T-cell (primary cell): ENCODE data around the gene DBN1. TPM values are rescaled to one million over a fixed set of nuclear protein-coding genes. Genes with fewer than 3 reads are reported as not detected.

ENCODE experiments used
- ATAC-seq, 4 experiments: fragments of 200-7000 bp in 3 of 4; fragments of 150-1000 bp in 1 of 4; cut with Tn5 transposase; replicated peaks in 1 of 4; 1 replicate in 3 of 4; 2 replicates in 1 of 4; pipeline ENCODE4 v1.10.0; 2021; ENCODE audit warnings: moderate library complexity in 3 of 4, mild to moderate bottlenecking in 2 of 4, moderate number of reproducible peaks in 1 of 4
- CTCF ChIA-PET, 2 donors: fragments of 300-600 bp; sonication (Branson Sonifier 250); formaldehyde crosslinking; loops; one replicate each; lab custom pipeline; 2022; ENCODE audit warnings: antibody characterized with exemption in 2 of 2; lab: Charles Lee
- POLR2A ChIA-PET, 2 donors: fragments of 300-600 bp; sonication (Branson Sonifier 250); formaldehyde crosslinking; loops; one replicate each; lab custom pipeline; 2022; ENCODE audit warnings: antibody characterized with exemption in 2 of 2; lab: Charles Lee
- DNase-seq, 35 experiments: peaks; one replicate each; pipeline versions ENCODE4 v3.0.0 to v3.0.0-alpha.2; 2013 to 2023
- H3K27ac ChIP-seq: one replicate; pipeline ENCODE4 v1.5.1; 2013; ENCODE audit warnings: low read length
- H3K27me3 ChIP-seq, 2 experiments: replicated peaks in 1 of 2; 1 replicate in 1 of 2; 2 replicates in 1 of 2; pipeline versions ENCODE4 v1.6.1 to v1.7.0; 2013; ENCODE audit warnings: low read length in 1 of 2, mixed read lengths in 1 of 2; ENCODE audit not compliant: control insufficient read depth in 2 of 2, insufficient read depth in 2 of 2; ENCODE audit errors: extremely low read depth in 1 of 2
- H3K36me3 ChIP-seq, 2 donors: 1 replicate in 1 of 2; 2 replicates in 1 of 2; pipeline versions ENCODE4 v1.6.1 to v1.7.0; 2013; ENCODE audit warnings: low read length in 1 of 2; ENCODE audit not compliant: control insufficient read depth in 2 of 2, insufficient read depth in 1 of 2; ENCODE audit errors: extremely low read depth in 1 of 2
- H3K4me1 ChIP-seq, 2 experiments: 1 replicate in 1 of 2; 2 replicates in 1 of 2; pipeline versions ENCODE4 v1.6.1 to v1.7.0; 2013; ENCODE audit warnings: low read length in 2 of 2, mixed read lengths in 1 of 2; ENCODE audit not compliant: insufficient read depth in 2 of 2, control insufficient read depth in 1 of 2; ENCODE audit errors: extremely low read depth in 1 of 2
- H3K4me3 ChIP-seq, 2 donors: 1 replicate in 1 of 2; 2 replicates in 1 of 2; pipeline versions ENCODE4 v1.5.1 to v1.7.0; 2013; ENCODE audit warnings: mild to moderate bottlenecking in 2 of 2, low read length in 1 of 2, moderate library complexity in 1 of 2; ENCODE audit not compliant: control insufficient read depth in 1 of 2; ENCODE audit errors: extremely low read depth in 1 of 2
- H3K9me3 ChIP-seq: 2 replicates; pipeline ENCODE4 v1.7.0; 2013
- H3K27ac Mint-ChIP-seq, 2 donors: one replicate each; pipeline ENCODE4 v1.8.0; 2020 to 2021; ENCODE audit warnings: mild to moderate bottlenecking in 2 of 2, mixed read lengths in 2 of 2
- H3K27me3 Mint-ChIP-seq, 2 donors: one replicate each; pipeline ENCODE4 v1.8.0; 2021 to 2022; ENCODE audit warnings: mixed read lengths in 2 of 2
- H3K36me3 Mint-ChIP-seq: one replicate; pipeline ENCODE4 v1.8.0; 2021; ENCODE audit warnings: mixed read lengths
- H3K4me1 Mint-ChIP-seq, 3 donors: one replicate each; pipeline ENCODE4 v1.8.0; 2020 to 2022; ENCODE audit warnings: mixed read lengths in 3 of 3, mild to moderate bottlenecking in 1 of 3
- H3K4me3 Mint-ChIP-seq, 3 donors: one replicate each; pipeline ENCODE4 v1.8.0; 2020 to 2022; ENCODE audit warnings: mild to moderate bottlenecking in 3 of 3, mixed read lengths in 3 of 3, moderate library complexity in 3 of 3
- H3K9me3 Mint-ChIP-seq, 3 donors: one replicate each; pipeline ENCODE4 v1.8.0; 2020 to 2022; ENCODE audit warnings: mixed read lengths in 3 of 3
- WGBS: methylation state at CpG from one replicate; pipeline ENCODE4 v1.1.5; 2013; ENCODE audit warnings: missing lambda C conversion rate; ENCODE audit not compliant: insufficient coverage; 5-methylcytosine and 5-hydroxymethylcytosine counted together
- total RNA-seq, 35 experiments: library from RNA in 6 of 35; stranded (reverse) in 6 of 35; fragments of 120-200 nt in 1 of 35; gene quantifications; one replicate each; pipeline versions ENCODE4 v1.2.1 to v1.2.4 and lab custom pipeline; 2013 to 2026

The DBN1 gene
- 10 to 100 TPM; 11.6 to 41.3 (median 21.1) TPM for total RNA-seq
- 6.5 TPM for total RNA-seq (2013)
- 4.6 to 65.8 (median 15.9) reads per million in 29 experiments for total RNA-seq (lab: John Stamatoyannopoulos, UW)

DNA sequence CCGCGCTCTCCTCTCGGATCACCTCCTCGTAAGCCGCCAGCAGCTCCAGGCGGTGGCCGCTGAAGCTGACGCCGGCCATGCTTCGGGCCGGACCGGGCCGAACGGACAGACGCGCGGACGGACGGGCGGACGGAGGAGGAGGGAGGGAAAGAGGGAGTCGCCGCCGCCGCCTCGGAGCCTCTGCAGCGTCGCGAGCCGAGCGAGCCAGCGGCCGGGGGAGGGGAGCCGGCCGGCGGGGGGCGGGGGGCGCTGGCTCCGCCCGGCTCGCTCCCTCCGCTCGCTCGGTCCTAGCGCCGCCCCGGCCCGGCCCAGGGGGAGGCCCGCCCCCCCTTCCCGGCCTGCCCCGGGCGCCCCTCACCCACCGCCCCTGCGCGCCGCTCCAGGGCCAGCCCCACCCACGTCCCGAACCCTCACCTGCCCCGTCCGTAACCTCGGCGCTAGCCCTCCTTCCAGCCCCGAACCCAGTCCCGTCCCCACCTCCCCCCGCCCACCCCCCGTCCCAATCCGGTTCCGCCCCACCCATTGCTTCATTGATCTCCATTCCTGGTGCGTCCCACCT, at the start of gene DBN1:
DBN1 (minus strand) TSS at position 192 of the 559 bp plus-strand sequence; CDS start at position 79, 113 bp downstream.
- Mint-ChIP-seq H3K9me3 (no peaks in the 10 kb centered on the region), H3K27me3 (peaks cover 0 to 5% of the 10 kb centered on the region in 2 donors), H3K4me3 (peak within 1 kb of the TSS; percentile 69 to 77 (median 72)), H3K27ac (peak within 1 kb of the TSS; percentile 39 to 74), H3K4me1 (peaks cover 37 to 49% (median 43%) of the 10 kb centered on the region in 3 donors), H3K36me3 (no peaks in the 10 kb centered on the region)
- H3K4me3 ChIP-seq, result peak within 1 kb of the TSS; percentile 41
- CTCF ChIA-PET, result interaction anchor here in 1 of 2 donors (0.8 kb wide), 1 partner anchor 24 kb away, joined by 3 read pairs; the partner anchor contains the start of gene PDLIM7
- peaks cover 0 to 3% of the 10 kb centered on the region in 2 donors for H3K36me3 ChIP-seq
- no peaks in the 10 kb centered on the region for H3K9me3 ChIP-seq
- POLR2A ChIA-PET, result no interaction called here
- peak in 2 of 35 experiments; percentile 17 to 38 for DNase-seq
- 3% methylated on average over 24 of the region's 69 CpGs for WGBS
- H3K27ac ChIP-seq, result peak within 1 kb of the TSS; percentile 52
- peaks cover 5 to 54% of the 10 kb centered on the region in 2 experiments for H3K4me1 ChIP-seq
- peak; percentile 41 to 56 (median 54) for ATAC-seq
- peaks cover 0 to 29% of the 10 kb centered on the region in 2 experiments for H3K27me3 ChIP-seq

DNA sequence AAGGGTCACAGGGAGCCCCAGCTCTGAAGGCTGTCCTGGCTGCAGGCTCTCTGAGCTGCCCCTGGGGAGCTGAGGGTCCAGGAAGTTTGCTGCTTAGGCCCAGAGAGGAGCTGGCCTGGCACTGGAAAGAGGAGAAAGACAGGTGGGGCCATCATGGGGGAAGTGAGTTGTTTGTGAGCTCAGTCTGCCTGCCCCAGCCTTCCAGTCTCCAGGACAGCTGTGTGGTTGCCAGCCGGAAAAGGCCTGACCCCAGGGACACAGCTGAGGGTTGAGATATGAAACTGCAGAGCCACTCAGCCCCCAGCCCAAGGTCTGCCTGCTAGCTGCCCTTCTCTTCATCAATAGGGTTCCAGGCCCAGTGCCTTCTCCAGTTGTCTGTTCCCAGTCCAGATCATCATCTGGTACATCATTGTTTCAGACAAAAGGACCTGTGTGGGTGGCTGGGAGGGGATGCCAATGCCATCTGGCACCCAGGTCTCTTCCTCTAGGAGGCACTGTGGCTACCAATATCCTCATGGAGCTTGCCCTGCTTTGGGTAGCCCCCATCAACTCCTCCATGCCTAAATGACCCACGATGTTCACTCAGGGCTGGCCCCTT, 47.6 kb upstream of the DBN1 start:
- Mint-ChIP-seq H3K27ac (peak overlapping the region; percentile 28 to 61), H3K9me3 (no peaks in the 10 kb centered on the region)

DNA sequence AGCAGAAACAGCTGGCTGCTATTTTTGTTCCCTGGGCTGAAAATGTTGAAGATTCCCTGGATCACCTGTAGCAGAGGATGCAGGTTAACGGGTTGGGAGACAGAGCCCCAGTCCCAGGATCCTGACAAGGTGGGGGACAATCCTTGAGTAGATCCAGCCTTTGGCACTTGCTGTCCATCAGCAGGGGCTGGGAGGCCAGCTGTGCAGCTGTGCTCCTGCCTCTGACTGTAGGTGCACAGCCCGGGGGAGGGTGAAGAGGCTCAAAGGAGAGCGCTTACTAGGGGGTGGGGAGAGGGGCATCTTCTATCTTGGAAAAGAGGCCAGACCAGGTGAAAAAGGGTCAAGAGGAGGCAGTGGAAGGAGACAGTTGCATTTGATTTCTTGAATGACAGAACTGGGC, 46.8 kb upstream of the DBN1 start:
- Histone ChIP-seq H3K4me1 (peaks cover 8 to 46% of the 10 kb centered on the region in 2 experiments), H3K27me3 (no peaks in the 10 kb centered on the region), H3K27ac (no peak overlapping the region), H3K4me3 (no peak overlapping the region), H3K9me3 (no peaks in the 10 kb centered on the region), H3K36me3 (peaks cover 14 to 50% of the 10 kb centered on the region in 2 donors)
- H3K4me1 Mint-ChIP-seq, result peaks cover 45 to 51% (median 46%) of the 10 kb centered on the region in 3 donors
- ChIA-PET CTCF (interaction anchor here in 1 of 2 donors (0.9 kb wide), 1 partner anchor 57 kb away, joined by 3 read pairs; no protein-coding TSS in a partner anchor), POLR2A (no interaction called here)
- DNase-seq (no peak), ATAC-seq (no peak)
- H3K9me3 Mint-ChIP-seq, result no peaks in the 10 kb centered on the region
- H3K27ac Mint-ChIP-seq, result peak overlapping the region; percentile 28 to 61
- no peaks in the 10 kb centered on the region for H3K27me3 Mint-ChIP-seq
- H3K4me3 Mint-ChIP-seq, result no peak overlapping the region
- peaks cover 15% of the 10 kb centered on the region for H3K36me3 Mint-ChIP-seq
- 98% methylated on average over 3 of the region's 3 CpGs for WGBS

More for the DNA sequence above, 47.6 kb upstream of the DBN1 start:
- POLR2A ChIA-PET, result no interaction called here
- Histone ChIP-seq H3K4me1 (peaks cover 3 to 38% of the 10 kb centered on the region in 2 experiments), H3K36me3 (peaks cover 16 to 52% of the 10 kb centered on the region in 2 donors), H3K27ac (no peak overlapping the region), H3K4me3 (no peak overlapping the region), H3K27me3 (no peaks in the 10 kb centered on the region), H3K9me3 (no peaks in the 10 kb centered on the region)
- H3K4me1 Mint-ChIP-seq, result peaks cover 38 to 44% (median 39%) of the 10 kb centered on the region in 3 donors
- H3K27me3 Mint-ChIP-seq, result no peaks in the 10 kb centered on the region
- peaks cover 17% of the 10 kb centered on the region for H3K36me3 Mint-ChIP-seq
- DNase-seq (no peak), ATAC-seq (no peak)
- CTCF ChIA-PET, result interaction anchor here in 1 of 2 donors (0.6 kb wide), 1 partner anchor 543 kb away, joined by 6 read pairs; no protein-coding TSS in a partner anchor
- WGBS, result 88% methylated on average over 1 of the region's 2 CpGs
- H3K4me3 Mint-ChIP-seq, result no peak overlapping the region

DNA sequence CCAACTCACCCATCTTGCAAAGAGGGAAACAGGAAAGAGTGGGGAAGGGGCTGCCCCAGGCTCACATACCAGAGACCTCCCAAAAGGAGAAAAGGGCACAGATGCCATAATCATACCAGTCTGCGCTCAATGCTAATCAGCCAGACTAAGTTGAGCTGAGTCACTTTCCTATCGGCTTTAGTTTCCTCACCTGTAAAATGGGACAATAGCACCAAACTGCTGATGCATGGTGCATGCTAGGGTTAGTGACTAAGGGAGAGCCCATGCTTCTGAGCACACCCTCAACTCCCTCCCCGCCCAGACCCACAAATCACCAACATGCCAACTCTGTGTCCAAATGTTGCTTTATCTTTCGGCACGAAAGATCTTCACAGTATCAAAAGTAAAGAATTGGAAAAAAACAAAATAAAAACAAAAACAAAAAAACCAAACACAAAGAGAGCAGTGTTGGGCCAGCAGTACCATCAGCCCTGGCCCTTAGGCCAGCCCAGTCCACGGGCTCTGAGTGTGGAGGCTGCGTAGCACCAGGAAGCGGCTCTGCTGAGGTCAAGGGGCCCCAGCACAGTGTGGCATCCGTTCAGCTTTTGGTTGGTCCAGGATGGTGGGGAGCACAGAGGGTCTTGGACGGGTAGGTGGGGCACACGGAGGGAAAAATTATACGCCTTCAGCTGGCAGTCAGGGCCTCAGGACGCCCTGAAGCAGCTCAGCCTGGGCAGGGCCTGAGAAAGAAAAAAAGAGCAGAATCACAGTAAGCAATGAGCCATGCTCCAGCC, 46.2 kb upstream of the DBN1 start:
- peaks cover 18% of the 10 kb centered on the region for H3K36me3 Mint-ChIP-seq
- H3K4me1 Mint-ChIP-seq, result peaks cover 49 to 53% (median 49%) of the 10 kb centered on the region in 3 donors
- H3K27ac Mint-ChIP-seq, result peak overlapping the region; percentile 61 to 69
- DNase-seq, result no peak
- Histone ChIP-seq H3K27ac (no peak overlapping the region), H3K4me1 (peaks cover 8 to 51% of the 10 kb centered on the region in 2 experiments), H3K4me3 (no peak overlapping the region), H3K36me3 (peaks cover 14 to 50% of the 10 kb centered on the region in 2 donors), H3K27me3 (no peaks in the 10 kb centered on the region), H3K9me3 (no peaks in the 10 kb centered on the region)
- no peak overlapping the region for H3K4me3 Mint-ChIP-seq
- H3K9me3 Mint-ChIP-seq, result no peaks in the 10 kb centered on the region
- ChIA-PET POLR2A (interaction anchor here in 1 of 2 donors (0.5 kb wide), 1 partner anchor 466 kb away, joined by 7 read pairs; no protein-coding TSS in a partner anchor), CTCF (interaction anchor here in 1 of 2 donors (0.9 kb wide), 1 partner anchor 56 kb away, joined by 3 read pairs; no protein-coding TSS in a partner anchor)
- no peaks in the 10 kb centered on the region for H3K27me3 Mint-ChIP-seq
- WGBS, result 86% methylated on average over 7 of the region's 13 CpGs
- ATAC-seq, result no peak

DNA sequence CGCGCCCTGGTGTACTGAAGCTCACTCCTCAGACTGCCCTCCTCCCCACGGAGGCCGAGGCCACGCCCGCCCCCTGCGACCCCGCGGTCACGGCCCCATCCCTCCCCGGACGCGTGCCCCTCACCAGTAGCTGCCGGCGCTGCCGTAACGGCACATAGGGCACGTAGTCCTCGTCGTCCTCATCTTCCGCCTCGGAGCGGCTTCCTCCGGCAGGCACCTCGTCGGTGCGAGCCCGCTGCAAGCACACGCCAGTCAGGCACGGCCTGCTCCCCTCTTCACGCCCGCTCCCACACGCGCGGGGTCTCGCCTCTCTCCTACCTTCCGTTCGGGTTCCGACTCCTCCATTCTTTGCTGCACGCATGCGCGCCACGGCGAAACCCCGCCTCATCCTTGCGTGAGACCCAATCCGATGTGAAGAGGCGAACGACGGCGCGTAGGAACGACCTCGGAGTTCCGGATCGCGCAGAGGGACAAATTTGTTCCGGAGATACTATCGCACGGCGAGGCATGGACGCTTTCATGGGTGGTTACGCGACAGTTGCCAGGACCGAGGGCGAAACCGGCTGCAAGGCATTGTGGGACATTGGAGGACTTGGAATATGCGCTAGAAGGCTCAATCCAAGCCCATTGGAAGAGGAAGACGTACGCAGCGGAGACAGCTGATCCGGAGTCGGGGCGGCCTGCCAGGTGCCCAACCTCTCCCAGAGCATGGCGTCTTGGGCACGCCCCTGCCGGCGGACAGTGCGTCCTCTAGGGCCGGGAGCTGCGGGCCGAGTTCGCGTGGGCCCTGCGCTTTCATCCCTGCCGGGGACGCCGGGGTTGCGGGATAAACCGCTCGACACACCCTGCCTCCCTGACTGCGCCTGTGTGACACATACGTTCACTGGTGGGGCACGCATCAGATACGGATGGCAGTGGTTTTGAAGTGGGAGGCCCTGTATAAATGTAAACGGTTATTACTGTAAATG, 43.5 kb upstream of the DBN1 start, which contains the start of gene DDX41:
DDX41 (minus strand) TSS at position 361 of the 968 bp plus-strand sequence; CDS start at position 345, 16 bp downstream.
- Mint-ChIP-seq H3K36me3 (peaks cover 34% of the 10 kb centered on the region), H3K27me3 (no peaks in the 10 kb centered on the region), H3K4me1 (peaks cover 48 to 53% (median 49%) of the 10 kb centered on the region in 3 donors), H3K4me3 (peak within 1 kb of the TSS; percentile 93 to 99 (median 95)), H3K9me3 (no peaks in the 10 kb centered on the region), H3K27ac (peak within 1 kb of the TSS; percentile 94 to 95)
- H3K27ac ChIP-seq, result peak within 1 kb of the TSS; percentile 53
- H3K27me3 ChIP-seq, result no peaks in the 10 kb centered on the region
- no peaks in the 10 kb centered on the region for H3K9me3 ChIP-seq
- H3K4me3 ChIP-seq, result peak within 1 kb of the TSS; percentile 90 to 92
- ChIA-PET CTCF (interaction anchor here in 1 of 2 donors (0.7 kb wide), 1 partner anchor 28 kb away, joined by 3 read pairs; no protein-coding TSS in a partner anchor), POLR2A (no interaction called here)
- DNase-seq (peak; percentile 89 to 98 (median 93)), ATAC-seq (peak; percentile 88 to 93 (median 91))
- peaks cover 8 to 57% of the 10 kb centered on the region in 2 experiments for H3K4me1 ChIP-seq
- WGBS, result under 1% methylated on average over 95 of the region's 96 CpGs
- H3K36me3 ChIP-seq, result peaks cover 16 to 64% of the 10 kb centered on the region in 2 donors
